Measurements from ENCODE around the gene DIAPH3. TPM values are rescaled to one million over a fixed set of nuclear protein-coding genes. Genes with fewer than 3 reads are reported as not detected.

The DIAPH3 gene
- total and polyA plus RNA-seq, 2 of the 8 experiments (the other 6 are each of a cell fraction or from before 2014, with no cell fraction given): 8.0 to 30.8 TPM

GRCh38 chr13:60163478-60164233 is at the start of gene DIAPH3 (continued):
- TF ChIP-seq SAP30 (IDR thresholded peaks at IDR 0.05; ENCODE audit: insufficient read depth, insufficient replicate concordance, low read length): no peak
- TF ChIP-seq CREB1 (IDR thresholded peaks at IDR 0.05): peak; percentile 94
- TF ChIP-seq, protein P1, sequence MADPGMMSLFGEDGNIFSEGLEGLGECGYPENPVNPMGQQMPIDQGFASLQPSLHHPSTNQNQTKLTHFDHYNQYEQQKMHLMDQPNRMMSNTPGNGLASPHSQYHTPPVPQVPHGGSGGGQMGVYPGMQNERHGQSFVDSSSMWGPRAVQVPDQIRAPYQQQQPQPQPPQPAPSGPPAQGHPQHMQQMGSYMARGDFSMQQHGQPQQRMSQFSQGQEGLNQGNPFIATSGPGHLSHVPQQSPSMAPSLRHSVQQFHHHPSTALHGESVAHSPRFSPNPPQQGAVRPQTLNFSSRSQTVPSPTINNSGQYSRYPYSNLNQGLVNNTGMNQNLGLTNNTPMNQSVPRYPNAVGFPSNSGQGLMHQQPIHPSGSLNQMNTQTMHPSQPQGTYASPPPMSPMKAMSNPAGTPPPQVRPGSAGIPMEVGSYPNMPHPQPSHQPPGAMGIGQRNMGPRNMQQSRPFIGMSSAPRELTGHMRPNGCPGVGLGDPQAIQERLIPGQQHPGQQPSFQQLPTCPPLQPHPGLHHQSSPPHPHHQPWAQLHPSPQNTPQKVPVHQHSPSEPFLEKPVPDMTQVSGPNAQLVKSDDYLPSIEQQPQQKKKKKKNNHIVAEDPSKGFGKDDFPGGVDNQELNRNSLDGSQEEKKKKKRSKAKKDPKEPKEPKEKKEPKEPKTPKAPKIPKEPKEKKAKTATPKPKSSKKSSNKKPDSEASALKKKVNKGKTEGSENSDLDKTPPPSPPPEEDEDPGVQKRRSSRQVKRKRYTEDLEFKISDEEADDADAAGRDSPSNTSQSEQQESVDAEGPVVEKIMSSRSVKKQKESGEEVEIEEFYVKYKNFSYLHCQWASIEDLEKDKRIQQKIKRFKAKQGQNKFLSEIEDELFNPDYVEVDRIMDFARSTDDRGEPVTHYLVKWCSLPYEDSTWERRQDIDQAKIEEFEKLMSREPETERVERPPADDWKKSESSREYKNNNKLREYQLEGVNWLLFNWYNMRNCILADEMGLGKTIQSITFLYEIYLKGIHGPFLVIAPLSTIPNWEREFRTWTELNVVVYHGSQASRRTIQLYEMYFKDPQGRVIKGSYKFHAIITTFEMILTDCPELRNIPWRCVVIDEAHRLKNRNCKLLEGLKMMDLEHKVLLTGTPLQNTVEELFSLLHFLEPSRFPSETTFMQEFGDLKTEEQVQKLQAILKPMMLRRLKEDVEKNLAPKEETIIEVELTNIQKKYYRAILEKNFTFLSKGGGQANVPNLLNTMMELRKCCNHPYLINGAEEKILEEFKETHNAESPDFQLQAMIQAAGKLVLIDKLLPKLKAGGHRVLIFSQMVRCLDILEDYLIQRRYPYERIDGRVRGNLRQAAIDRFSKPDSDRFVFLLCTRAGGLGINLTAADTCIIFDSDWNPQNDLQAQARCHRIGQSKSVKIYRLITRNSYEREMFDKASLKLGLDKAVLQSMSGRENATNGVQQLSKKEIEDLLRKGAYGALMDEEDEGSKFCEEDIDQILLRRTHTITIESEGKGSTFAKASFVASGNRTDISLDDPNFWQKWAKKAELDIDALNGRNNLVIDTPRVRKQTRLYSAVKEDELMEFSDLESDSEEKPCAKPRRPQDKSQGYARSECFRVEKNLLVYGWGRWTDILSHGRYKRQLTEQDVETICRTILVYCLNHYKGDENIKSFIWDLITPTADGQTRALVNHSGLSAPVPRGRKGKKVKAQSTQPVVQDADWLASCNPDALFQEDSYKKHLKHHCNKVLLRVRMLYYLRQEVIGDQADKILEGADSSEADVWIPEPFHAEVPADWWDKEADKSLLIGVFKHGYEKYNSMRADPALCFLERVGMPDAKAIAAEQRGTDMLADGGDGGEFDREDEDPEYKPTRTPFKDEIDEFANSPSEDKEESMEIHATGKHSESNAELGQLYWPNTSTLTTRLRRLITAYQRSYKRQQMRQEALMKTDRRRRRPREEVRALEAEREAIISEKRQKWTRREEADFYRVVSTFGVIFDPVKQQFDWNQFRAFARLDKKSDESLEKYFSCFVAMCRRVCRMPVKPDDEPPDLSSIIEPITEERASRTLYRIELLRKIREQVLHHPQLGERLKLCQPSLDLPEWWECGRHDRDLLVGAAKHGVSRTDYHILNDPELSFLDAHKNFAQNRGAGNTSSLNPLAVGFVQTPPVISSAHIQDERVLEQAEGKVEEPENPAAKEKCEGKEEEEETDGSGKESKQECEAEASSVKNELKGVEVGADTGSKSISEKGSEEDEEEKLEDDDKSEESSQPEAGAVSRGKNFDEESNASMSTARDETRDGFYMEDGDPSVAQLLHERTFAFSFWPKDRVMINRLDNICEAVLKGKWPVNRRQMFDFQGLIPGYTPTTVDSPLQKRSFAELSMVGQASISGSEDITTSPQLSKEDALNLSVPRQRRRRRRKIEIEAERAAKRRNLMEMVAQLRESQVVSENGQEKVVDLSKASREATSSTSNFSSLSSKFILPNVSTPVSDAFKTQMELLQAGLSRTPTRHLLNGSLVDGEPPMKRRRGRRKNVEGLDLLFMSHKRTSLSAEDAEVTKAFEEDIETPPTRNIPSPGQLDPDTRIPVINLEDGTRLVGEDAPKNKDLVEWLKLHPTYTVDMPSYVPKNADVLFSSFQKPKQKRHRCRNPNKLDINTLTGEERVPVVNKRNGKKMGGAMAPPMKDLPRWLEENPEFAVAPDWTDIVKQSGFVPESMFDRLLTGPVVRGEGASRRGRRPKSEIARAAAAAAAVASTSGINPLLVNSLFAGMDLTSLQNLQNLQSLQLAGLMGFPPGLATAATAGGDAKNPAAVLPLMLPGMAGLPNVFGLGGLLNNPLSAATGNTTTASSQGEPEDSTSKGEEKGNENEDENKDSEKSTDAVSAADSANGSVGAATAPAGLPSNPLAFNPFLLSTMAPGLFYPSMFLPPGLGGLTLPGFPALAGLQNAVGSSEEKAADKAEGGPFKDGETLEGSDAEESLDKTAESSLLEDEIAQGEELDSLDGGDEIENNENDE (IDR thresholded peaks at IDR 0.05; ENCODE audit: insufficient replicate concordance, low read length): no peak
- no peak for TF ChIP-seq CHD1 (IDR thresholded peaks at IDR 0.05; ENCODE audit: low read depth, low read length)
- TF ChIP-seq, protein P2, sequence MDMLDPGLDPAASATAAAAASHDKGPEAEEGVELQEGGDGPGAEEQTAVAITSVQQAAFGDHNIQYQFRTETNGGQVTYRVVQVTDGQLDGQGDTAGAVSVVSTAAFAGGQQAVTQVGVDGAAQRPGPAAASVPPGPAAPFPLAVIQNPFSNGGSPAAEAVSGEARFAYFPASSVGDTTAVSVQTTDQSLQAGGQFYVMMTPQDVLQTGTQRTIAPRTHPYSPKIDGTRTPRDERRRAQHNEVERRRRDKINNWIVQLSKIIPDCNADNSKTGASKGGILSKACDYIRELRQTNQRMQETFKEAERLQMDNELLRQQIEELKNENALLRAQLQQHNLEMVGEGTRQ (IDR thresholded peaks at IDR 0.05; ENCODE audit: low read length): no peak
- TF ChIP-seq EZH2 (IDR thresholded peaks at IDR 0.05; ENCODE audit: low read depth, low read length, severe bottlenecking): no peak
- TF ChIP-seq RNF2 (IDR thresholded peaks at IDR 0.05; ENCODE audit: borderline replicate concordance, low read depth, low read length, missing control alignments, poor library complexity, severe bottlenecking): no peak
- no peak for TF ChIP-seq RFX5 (IDR thresholded peaks at IDR 0.05; ENCODE audit: borderline replicate concordance, low read depth, low read length)

Data from H1 (cell line).